Colonic mucosa (tissue), 4 donors: Measurements from ENCODE around the gene SLC15A5. TPM values are rescaled to one million over a fixed set of nuclear protein-coding genes. Genes with fewer than 3 reads are reported as not detected.

Experiments used
- DNase-seq: peaks from one replicate; pipeline ENCODE4 v3.0.0-alpha.2; 2020
- H3K27ac ChIP-seq: fragments of 200-600 bp; one replicate; pipeline ENCODE4 v1.8.0; 2021
- H3K27me3 ChIP-seq: fragments of 200-600 bp; one replicate; pipeline ENCODE4 v1.8.0; 2021
- H3K36me3 ChIP-seq: fragments of 200-600 bp; one replicate; pipeline ENCODE4 v1.8.0; 2021
- H3K4me1 ChIP-seq: fragments of 200-600 bp; one replicate; pipeline ENCODE4 v1.8.0; 2021; ENCODE audit warnings: mild to moderate bottlenecking
- H3K4me3 ChIP-seq: fragments of 200-600 bp; one replicate; pipeline ENCODE4 v1.8.0; 2021
- H3K9ac ChIP-seq, 2 donors: one replicate each; pipeline ENCODE4 v1.7.0; 2013; ENCODE audit warnings: control low read depth in 2 of 2, low read depth in 2 of 2, low read length in 2 of 2
- H3K9me3 ChIP-seq: fragments of 200-600 bp; one replicate; pipeline ENCODE4 v1.8.0; 2021
- intact Hi-C: fragments of 100-400 bp; cut with DNase I; formaldehyde crosslinking; loops from one replicate; pipeline ENCODE4 v1.14.1; 2022
- total RNA-seq, 2 donors: library from RNA; stranded (reverse); fragmentation: NEBNext Ultra II Directional in 1 of 2; extraction: Animal tissue kit (Norgen Biotek cat#: 25700) in 1 of 2; gene quantifications; one replicate each; pipeline ENCODE4 v1.2.1, GENCODE V29; 2021
- TF ChIP-seq, protein P1 (sequence below): fragments of 200-600 bp; IDR thresholded peaks from one replicate; pipeline ENCODE4 v1.8.0; 2022; ENCODE audit warnings: antibody characterized with exemption, mild to moderate bottlenecking
- donor health status: healthy.
- donor health status: DM: no; HTN: no; CAD: no.
- donor health status: DM: no; HTN: no; CAD: no.

Gene SLC15A5
- total RNA-seq, 2 donors from 2014 or later: not detected

GRCh38 chr12:16310934-16311333 is 33.4 kb upstream of the SLC15A5 start:
- no peaks in the 10 kb centered on the region for H3K4me1 ChIP-seq
- no peak overlapping the region for H3K9ac ChIP-seq
- DNase-seq: no peak
- H3K36me3 ChIP-seq: no peaks in the 10 kb centered on the region
- H3K27ac ChIP-seq: no peak overlapping the region
- TF ChIP-seq, protein P1, sequence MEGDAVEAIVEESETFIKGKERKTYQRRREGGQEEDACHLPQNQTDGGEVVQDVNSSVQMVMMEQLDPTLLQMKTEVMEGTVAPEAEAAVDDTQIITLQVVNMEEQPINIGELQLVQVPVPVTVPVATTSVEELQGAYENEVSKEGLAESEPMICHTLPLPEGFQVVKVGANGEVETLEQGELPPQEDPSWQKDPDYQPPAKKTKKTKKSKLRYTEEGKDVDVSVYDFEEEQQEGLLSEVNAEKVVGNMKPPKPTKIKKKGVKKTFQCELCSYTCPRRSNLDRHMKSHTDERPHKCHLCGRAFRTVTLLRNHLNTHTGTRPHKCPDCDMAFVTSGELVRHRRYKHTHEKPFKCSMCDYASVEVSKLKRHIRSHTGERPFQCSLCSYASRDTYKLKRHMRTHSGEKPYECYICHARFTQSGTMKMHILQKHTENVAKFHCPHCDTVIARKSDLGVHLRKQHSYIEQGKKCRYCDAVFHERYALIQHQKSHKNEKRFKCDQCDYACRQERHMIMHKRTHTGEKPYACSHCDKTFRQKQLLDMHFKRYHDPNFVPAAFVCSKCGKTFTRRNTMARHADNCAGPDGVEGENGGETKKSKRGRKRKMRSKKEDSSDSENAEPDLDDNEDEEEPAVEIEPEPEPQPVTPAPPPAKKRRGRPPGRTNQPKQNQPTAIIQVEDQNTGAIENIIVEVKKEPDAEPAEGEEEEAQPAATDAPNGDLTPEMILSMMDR: no peak
- H3K27me3 ChIP-seq: no peaks in the 10 kb centered on the region
- intact Hi-C loops: no loop called here
- no peak overlapping the region for H3K4me3 ChIP-seq
- H3K9me3 ChIP-seq: no peaks in the 10 kb centered on the region

GRCh38 chr12:16307856-16308475 is 30.5 kb upstream of the SLC15A5 start:
- no peak for DNase-seq
- no peaks in the 10 kb centered on the region for H3K27me3 ChIP-seq
- H3K4me3 ChIP-seq: no peak overlapping the region
- TF ChIP-seq, protein P1: no peak
- intact Hi-C loops: no loop called here
- no peak overlapping the region for H3K27ac ChIP-seq
- no peak overlapping the region for H3K9ac ChIP-seq
- H3K9me3 ChIP-seq: no peaks in the 10 kb centered on the region
- no peaks in the 10 kb centered on the region for H3K36me3 ChIP-seq
- no peaks in the 10 kb centered on the region for H3K4me1 ChIP-seq

GRCh38 chr12:16303939-16304338 is 26.5 kb upstream of the SLC15A5 start:
- Histone ChIP-seq H3K9ac (no peak overlapping the region), H3K36me3 (no peaks in the 10 kb centered on the region), H3K27ac (no peak overlapping the region), H3K27me3 (no peaks in the 10 kb centered on the region), H3K9me3 (no peaks in the 10 kb centered on the region), H3K4me3 (no peak overlapping the region), H3K4me1 (no peaks in the 10 kb centered on the region)
- intact Hi-C loops: no loop called here
- no peak for DNase-seq
- TF ChIP-seq, protein P1: no peak

DNA sequence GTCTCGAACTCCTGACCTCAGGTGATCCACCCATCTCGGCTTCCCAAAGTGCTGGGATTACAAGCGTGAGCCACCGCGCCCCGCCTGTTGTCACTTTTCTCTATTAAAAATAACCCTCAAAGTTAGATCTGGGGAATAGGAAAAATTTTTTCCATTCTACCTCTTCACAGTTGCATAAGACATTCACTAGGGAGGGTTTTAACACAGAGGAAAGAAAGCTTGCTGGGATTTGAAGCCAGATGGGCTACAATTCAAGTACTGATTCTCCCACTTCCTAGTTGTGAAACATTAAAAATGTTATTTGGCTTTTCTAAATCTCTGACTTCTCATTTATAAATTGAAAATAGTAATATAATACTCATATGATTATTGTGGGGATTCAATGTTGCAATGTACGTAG is 23.3 kb upstream of the SLC15A5 start:
- Histone ChIP-seq H3K9ac (no peak overlapping the region), H3K4me1 (no peaks in the 10 kb centered on the region), H3K36me3 (no peaks in the 10 kb centered on the region), H3K4me3 (no peak overlapping the region), H3K27me3 (no peaks in the 10 kb centered on the region), H3K27ac (no peak overlapping the region), H3K9me3 (no peaks in the 10 kb centered on the region)
- no peak for DNase-seq
- intact Hi-C loops: no loop called here
- TF ChIP-seq, protein P1: no peak

DNA sequence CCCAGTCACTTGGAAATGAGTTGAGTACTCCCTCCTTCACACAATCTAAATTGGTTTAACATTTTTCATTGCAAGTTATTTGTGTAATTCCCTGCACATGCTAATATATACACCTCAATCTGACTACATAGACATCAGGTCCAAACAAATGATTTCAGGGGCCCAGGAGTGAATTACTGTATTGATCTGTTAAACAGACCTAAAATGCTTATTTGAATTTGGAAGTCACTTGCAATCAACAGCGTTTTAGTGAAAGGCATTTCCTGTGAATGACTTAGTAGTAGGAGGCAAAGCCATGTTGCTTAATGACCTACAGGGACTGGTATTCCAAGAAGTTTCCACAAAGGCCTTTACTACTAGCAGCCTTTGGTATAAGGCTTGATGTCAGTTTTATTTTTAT is 22.6 kb upstream of the SLC15A5 start:
- Histone ChIP-seq H3K27me3 (no peaks in the 10 kb centered on the region), H3K4me3 (no peak overlapping the region), H3K9me3 (no peaks in the 10 kb centered on the region), H3K36me3 (no peaks in the 10 kb centered on the region), H3K9ac (no peak overlapping the region), H3K27ac (no peak overlapping the region), H3K4me1 (no peaks in the 10 kb centered on the region)
- TF ChIP-seq, protein P1: no peak
- intact Hi-C loops: no loop called here
- DNase-seq: no peak
